Left ventricle myocardium inferior (tissue), 1 donor: Measurements from ENCODE around the gene PILRB. TPM values are rescaled to one million over a fixed set of nuclear protein-coding genes. Genes with fewer than 3 reads are reported as not detected.

Experiments
- DNase-seq: peaks from one replicate; pipeline ENCODE4 v3.0.0-alpha.2; 2020
- H3K27ac ChIP-seq: fragments of 200-600 bp; replicated peaks from 2 replicates; pipeline ENCODE4 v1.8.0; 2021
- H3K27me3 ChIP-seq: fragments of 200-600 bp; 2 replicates; pipeline ENCODE4 v1.8.0; 2021; ENCODE audit warnings: low read depth
- H3K36me3 ChIP-seq: fragments of 200-600 bp; 2 replicates; pipeline ENCODE4 v1.8.0; 2021
- H3K4me1 ChIP-seq: fragments of 200-600 bp; 2 replicates; pipeline ENCODE4 v1.8.0; 2021
- H3K4me3 ChIP-seq: fragments of 200-600 bp; 2 replicates; pipeline ENCODE4 v1.8.0; 2021; ENCODE audit warnings: mild to moderate bottlenecking, moderate library complexity
- H3K9me3 ChIP-seq: fragments of 200-600 bp; replicated peaks from 2 replicates; pipeline ENCODE4 v1.8.0; 2021
- intact Hi-C: fragments of 100-400 bp; cut with micrococcal nuclease; formaldehyde crosslinking; loops from one replicate; pipeline ENCODE4 v1.11.0; 2022
- total RNA-seq: library from RNA; stranded (reverse); fragmentation: NEBNext Ultra II Directional; extraction: Animal tissue kit (Norgen Biotek cat#: 25700); gene quantifications from one replicate; pipeline ENCODE4 v1.2.1, GENCODE V29; 2021
- TF ChIP-seq, protein P1 (sequence below): fragments of 200-600 bp; IDR thresholded peaks from 2 replicates; pipeline ENCODE4 v1.8.0; 2021; ENCODE audit warnings: antibody characterized with exemption, mild to moderate bottlenecking, borderline replicate concordance
- donor health status: DM: no; HTN: yes; CAD: no; lungs with severe emphysema.

The PILRB gene
- total RNA-seq, 1 donor from 2014 or later: 10.6 TPM

- H3K4me1 ChIP-seq: peaks cover 15% of the 10 kb centered on the region
- TF ChIP-seq, protein P1, sequence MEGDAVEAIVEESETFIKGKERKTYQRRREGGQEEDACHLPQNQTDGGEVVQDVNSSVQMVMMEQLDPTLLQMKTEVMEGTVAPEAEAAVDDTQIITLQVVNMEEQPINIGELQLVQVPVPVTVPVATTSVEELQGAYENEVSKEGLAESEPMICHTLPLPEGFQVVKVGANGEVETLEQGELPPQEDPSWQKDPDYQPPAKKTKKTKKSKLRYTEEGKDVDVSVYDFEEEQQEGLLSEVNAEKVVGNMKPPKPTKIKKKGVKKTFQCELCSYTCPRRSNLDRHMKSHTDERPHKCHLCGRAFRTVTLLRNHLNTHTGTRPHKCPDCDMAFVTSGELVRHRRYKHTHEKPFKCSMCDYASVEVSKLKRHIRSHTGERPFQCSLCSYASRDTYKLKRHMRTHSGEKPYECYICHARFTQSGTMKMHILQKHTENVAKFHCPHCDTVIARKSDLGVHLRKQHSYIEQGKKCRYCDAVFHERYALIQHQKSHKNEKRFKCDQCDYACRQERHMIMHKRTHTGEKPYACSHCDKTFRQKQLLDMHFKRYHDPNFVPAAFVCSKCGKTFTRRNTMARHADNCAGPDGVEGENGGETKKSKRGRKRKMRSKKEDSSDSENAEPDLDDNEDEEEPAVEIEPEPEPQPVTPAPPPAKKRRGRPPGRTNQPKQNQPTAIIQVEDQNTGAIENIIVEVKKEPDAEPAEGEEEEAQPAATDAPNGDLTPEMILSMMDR: no peak
- peak overlapping the region; percentile 8 for H3K27ac ChIP-seq
- no peak for DNase-seq
- H3K27me3 ChIP-seq: no peaks in the 10 kb centered on the region
- intact Hi-C loops: no loop called here
- H3K4me3 ChIP-seq: no peak overlapping the region
- H3K9me3 ChIP-seq: no peaks in the 10 kb centered on the region
- no peaks in the 10 kb centered on the region for H3K36me3 ChIP-seq
Observed at GRCh38 chr7:100384628-100385294, 26.8 kb downstream of the PILRB start.

DNA sequence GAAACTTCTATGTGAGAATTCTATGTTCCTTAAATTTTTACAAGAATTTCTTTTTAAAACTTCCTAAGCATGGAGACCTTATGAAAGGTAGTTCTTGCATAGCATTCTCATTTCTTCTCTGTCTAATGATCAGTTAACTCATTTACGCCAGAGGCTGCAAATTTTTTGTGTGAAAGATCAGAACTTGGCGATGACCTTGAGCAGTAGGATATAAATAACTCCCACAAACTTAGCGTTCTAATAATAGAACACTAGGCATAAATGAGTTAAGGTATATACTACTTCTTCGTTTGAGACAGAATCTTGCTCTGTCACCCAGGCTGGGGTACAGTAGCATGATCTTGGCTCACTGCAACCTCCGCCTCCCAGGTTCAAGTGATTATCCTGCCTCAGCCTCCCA is 29.0 kb downstream of the PILRB start:
- H3K4me3 ChIP-seq: no peak overlapping the region
- H3K36me3 ChIP-seq: no peaks in the 10 kb centered on the region
- TF ChIP-seq, protein P1: no peak
- intact Hi-C loops: no loop called here
- H3K27ac ChIP-seq: no peak overlapping the region
- H3K4me1 ChIP-seq: peaks cover 26% of the 10 kb centered on the region
- DNase-seq: no peak
- H3K9me3 ChIP-seq: no peaks in the 10 kb centered on the region
- H3K27me3 ChIP-seq: no peaks in the 10 kb centered on the region

DNA sequence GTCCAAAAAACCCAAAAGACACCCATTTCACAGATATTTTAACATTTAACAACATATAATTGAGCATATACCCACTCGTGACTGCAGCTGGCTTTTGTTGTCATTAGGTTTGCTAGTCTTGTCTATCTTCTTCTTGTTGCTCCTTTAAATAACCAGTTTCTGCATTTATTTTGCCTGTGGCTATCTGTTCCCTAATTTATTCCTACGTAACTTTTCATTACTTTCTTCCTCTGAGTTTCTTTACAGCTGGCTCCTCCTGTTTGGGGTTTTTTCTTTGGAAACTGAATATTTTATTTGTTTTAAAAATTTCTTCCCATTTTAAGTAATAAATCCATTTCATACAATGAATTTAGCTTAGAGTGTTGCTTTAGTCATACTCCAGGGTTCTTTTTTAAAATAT is 29.8 kb downstream of the PILRB start:
- TF ChIP-seq, protein P1: no peak
- no peaks in the 10 kb centered on the region for H3K9me3 ChIP-seq
- H3K27me3 ChIP-seq: no peaks in the 10 kb centered on the region
- no peak overlapping the region for H3K27ac ChIP-seq
- intact Hi-C loops: no loop called here
- H3K4me3 ChIP-seq: no peak overlapping the region
- H3K36me3 ChIP-seq: no peaks in the 10 kb centered on the region
- H3K4me1 ChIP-seq: peaks cover 26% of the 10 kb centered on the region
- DNase-seq: no peak

DNA sequence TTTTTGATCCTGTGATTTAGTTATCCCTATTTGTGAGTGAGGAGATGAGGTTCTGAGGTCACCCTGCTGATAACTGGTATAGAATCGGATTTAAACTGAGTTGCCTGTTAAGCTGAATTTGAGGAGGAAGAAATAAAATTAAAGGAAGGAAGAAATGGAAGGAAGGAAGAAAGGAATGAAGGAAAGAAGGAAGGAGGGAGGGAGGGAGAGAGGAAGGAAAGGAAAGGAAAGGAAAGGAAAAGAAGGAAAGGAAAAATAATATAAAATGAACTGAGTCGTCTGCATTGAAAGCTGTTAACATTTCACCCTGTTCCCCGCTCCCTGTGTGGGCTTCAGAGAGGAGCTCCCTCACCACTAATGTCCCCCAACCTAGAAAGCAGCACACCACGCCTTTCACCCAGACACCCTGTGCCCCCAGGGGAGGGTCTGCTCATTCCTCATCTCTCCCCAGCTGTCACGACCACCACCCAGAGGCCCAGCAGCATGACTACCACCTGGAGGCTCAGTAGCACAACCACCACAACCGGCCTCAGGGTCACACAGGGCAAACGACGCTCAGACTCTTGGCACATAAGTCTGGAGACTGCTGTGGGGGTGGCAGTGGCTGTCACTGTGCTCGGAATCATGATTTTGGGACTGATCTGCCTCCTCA is 31.6 kb downstream of the PILRB start:
- Histone ChIP-seq H3K9me3 (no peaks in the 10 kb centered on the region), H3K4me3 (no peak overlapping the region), H3K4me1 (peaks cover 26% of the 10 kb centered on the region), H3K36me3 (no peaks in the 10 kb centered on the region), H3K27me3 (no peaks in the 10 kb centered on the region), H3K27ac (no peak overlapping the region)
- DNase-seq: no peak
- intact Hi-C loops: no loop called here
- TF ChIP-seq, protein P1: no peak

DNA sequence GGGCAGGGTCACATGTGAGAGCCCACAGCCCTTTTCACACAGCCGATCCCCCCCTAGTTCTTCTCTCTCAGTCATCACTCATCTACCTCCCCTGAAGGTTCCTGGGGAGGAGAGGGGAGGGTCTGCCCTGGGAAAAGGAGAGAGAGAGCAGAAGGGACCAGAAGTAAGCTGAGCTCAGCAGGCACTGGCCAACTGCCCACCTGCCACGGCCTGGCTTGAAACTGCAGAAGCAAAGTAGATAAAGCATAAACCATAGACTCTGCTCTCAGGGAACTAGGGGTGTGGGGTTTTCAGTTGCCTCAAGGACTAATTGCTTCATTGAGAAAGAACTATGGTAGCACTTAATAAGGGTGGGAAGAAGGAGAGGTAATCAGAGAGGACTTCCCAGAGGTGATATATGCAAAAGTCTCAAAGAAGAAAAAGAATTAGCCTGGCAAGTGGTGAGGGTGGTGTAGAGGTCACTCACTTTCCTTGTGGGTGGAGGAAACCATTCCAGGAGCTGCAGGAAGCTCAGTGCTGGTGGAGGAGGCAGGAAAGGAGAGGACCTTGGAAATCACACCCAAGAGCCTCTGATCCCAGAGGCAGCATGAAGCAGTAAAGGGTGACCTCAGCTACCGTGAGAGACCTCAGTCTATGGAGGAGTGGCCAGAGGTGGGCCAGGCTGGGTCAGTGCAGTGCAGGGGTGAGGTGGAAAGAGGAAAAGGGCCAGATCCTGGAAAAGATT is 32.5 kb downstream of the PILRB start:
- Histone ChIP-seq H3K36me3 (no peaks in the 10 kb centered on the region), H3K27ac (no peak overlapping the region), H3K27me3 (no peaks in the 10 kb centered on the region), H3K9me3 (no peaks in the 10 kb centered on the region), H3K4me1 (peaks cover 20% of the 10 kb centered on the region), H3K4me3 (no peak overlapping the region)
- TF ChIP-seq, protein P1: no peak
- intact Hi-C loops: no loop called here
- no peak for DNase-seq
